H1 (cell line): ENCODE results near the gene RNF26. TPM values are rescaled to one million over a fixed set of nuclear protein-coding genes. Genes with fewer than 3 reads are reported as not detected.
A peak's percentile ranks its signal among the peaks of the same experiment; 100 is the strongest.

Experiments
- CTCF ChIA-PET: fragments of 300-600 bp; sonication (Branson Sonifier 250); formaldehyde crosslinking; loops from one replicate; lab custom pipeline; 2021; ENCODE audit not compliant: partially characterized antibody; lab: Charles Lee
- POLR2A ChIA-PET: fragments of 300-600 bp; sonication (Branson Sonifier 250); formaldehyde crosslinking; loops from one replicate; lab custom pipeline; 2021; ENCODE audit warnings: inconsistent platforms; ENCODE audit not compliant: partially characterized antibody; lab: Charles Lee
- DNase-seq, 2 experiments: peaks; one replicate each; pipeline versions ENCODE4 v3.0.0 to v3.0.0-alpha.2; 2010 to 2022; ENCODE audit warnings: low spot score in 2 of 2, low read depth in 1 of 2, mixed read lengths in 1 of 2
- FAIRE-seq: peaks from 2 replicates; lab custom pipeline; 2011; peaks lifted over from hg19 to GRCh38; lab: Jason Lieb, UNC
- H2AFZ ChIP-seq: 2 replicates; pipeline ENCODE4 v1.8.1; 2012; ENCODE audit warnings: low read length, inconsistent platforms
- H2AK5ac ChIP-seq: 2 replicates; pipeline ENCODE4 v1.6.1; 2013; ENCODE audit warnings: low read depth, low read length
- H2BK120ac ChIP-seq: replicated peaks from 2 replicates; pipeline ENCODE3; 2013; ENCODE audit warnings: low read depth, low read length, inconsistent platforms
- H2BK12ac ChIP-seq: 2 replicates; pipeline ENCODE4 v1.6.1; 2013; ENCODE audit warnings: low read depth, low read length
- H2BK15ac ChIP-seq: 2 replicates; pipeline ENCODE4 v1.6.1; 2013; ENCODE audit warnings: low read length
- H2BK20ac ChIP-seq: 2 replicates; pipeline ENCODE4 v1.6.1; 2013; ENCODE audit warnings: low read length
- H2BK5ac ChIP-seq: 2 replicates; pipeline ENCODE4 v1.6.1; 2013; ENCODE audit warnings: low read depth, low read length
- H3K14ac ChIP-seq: 2 replicates; pipeline ENCODE4 v1.6.1; 2013; ENCODE audit warnings: inconsistent platforms; ENCODE audit not compliant: insufficient read length
- H3K18ac ChIP-seq: 2 replicates; pipeline ENCODE4 v1.6.1; 2013; ENCODE audit warnings: low read length; ENCODE audit errors: extremely low read depth
- H3K23ac ChIP-seq: 2 replicates; pipeline ENCODE4 v1.6.1; 2013; ENCODE audit warnings: inconsistent platforms; ENCODE audit not compliant: insufficient read length
- H3K23me2 ChIP-seq: 2 replicates; pipeline ENCODE4 v1.6.1; 2013; ENCODE audit warnings: low read depth, low read length
- H3K27ac ChIP-seq: 2 replicates; pipeline ENCODE4 v1.6.1; 2011; ENCODE audit warnings: low read depth, low read length, inconsistent platforms
- H3K27me3 ChIP-seq, 4 experiments: replicated peaks in 1 of 4; 1 replicate in 1 of 4; 2 replicates in 3 of 4; pipeline versions ENCODE4 v1.6.1 to v1.8.1; 2011 to 2013; ENCODE audit warnings: low read length in 3 of 4, mild to moderate bottlenecking in 3 of 4, inconsistent platforms in 2 of 4, mixed read lengths in 2 of 4, moderate library complexity in 1 of 4; ENCODE audit not compliant: control insufficient read depth in 3 of 4, insufficient read depth in 3 of 4; ENCODE audit errors: extremely low read depth in 1 of 4
- H3K36me3 ChIP-seq, 4 experiments: 2 replicates each; pipeline versions ENCODE4 v1.6.1 to v1.8.1; 2011 to 2013; ENCODE audit warnings: mild to moderate bottlenecking in 4 of 4, low read length in 3 of 4, moderate library complexity in 2 of 4, control low read depth in 1 of 4, inconsistent platforms in 1 of 4; ENCODE audit not compliant: insufficient read depth in 4 of 4, control insufficient read depth in 2 of 4
- H3K4ac ChIP-seq: replicated peaks from 2 replicates; pipeline ENCODE3; 2013; ENCODE audit warnings: low read length, low read depth, mixed read lengths, inconsistent platforms; ENCODE audit not compliant: insufficient read length
- H3K4me1 ChIP-seq, 4 experiments: replicated peaks in 1 of 4; 1 replicate in 1 of 4; 2 replicates in 3 of 4; pipeline versions ENCODE4 v1.6.1 to v1.8.1; 2011 to 2013; ENCODE audit warnings: low read length in 3 of 4, inconsistent platforms in 2 of 4, mixed read lengths in 1 of 4; ENCODE audit not compliant: insufficient read depth in 4 of 4, control insufficient read depth in 3 of 4
- H3K4me2 ChIP-seq, 2 experiments: 2 replicates each; pipeline versions ENCODE4 v1.6.1 to v1.8.1; 2011 to 2013; ENCODE audit warnings: low read depth in 2 of 2, low read length in 2 of 2, control low read depth in 1 of 2, inconsistent platforms in 1 of 2, mild to moderate bottlenecking in 1 of 2; ENCODE audit not compliant: insufficient read depth in 1 of 2
- H3K4me3 ChIP-seq, 4 experiments: fragments of 200-600, 300-600 bp in 1 of 4; sonication (generic), shearing (Covaris generic), sonication (Bioruptor Twin) in 1 of 4; 2 replicates each; pipeline versions ENCODE4 v1.5.1 to v1.8.1; 2011 to 2016; ENCODE audit warnings: low read length in 4 of 4, low read depth in 3 of 4, control low read depth in 2 of 4, inconsistent platforms in 2 of 4, mild to moderate bottlenecking in 2 of 4, mixed read lengths in 1 of 4, moderate library complexity in 1 of 4; ENCODE audit not compliant: insufficient read depth in 2 of 4; ENCODE audit errors: extremely low read depth in 1 of 4
- H3K56ac ChIP-seq: replicated peaks from 2 replicates; pipeline ENCODE3; 2013; ENCODE audit warnings: low read depth, mild to moderate bottlenecking, mixed read lengths, low read length, inconsistent platforms; ENCODE audit not compliant: insufficient read length
- H3K79me1 ChIP-seq: 2 replicates; pipeline ENCODE4 v1.6.1; 2013; ENCODE audit warnings: low read depth, low read length, control low read depth
- H3K79me2 ChIP-seq, 2 experiments: 2 replicates each; pipeline versions ENCODE4 v1.6.1 to v1.8.1; 2012 to 2013; ENCODE audit warnings: low read length in 2 of 2, mild to moderate bottlenecking in 2 of 2, inconsistent platforms in 1 of 2; ENCODE audit not compliant: insufficient read depth in 2 of 2, control insufficient read depth in 1 of 2
- H3K9ac ChIP-seq, 4 experiments: replicated peaks in 1 of 4; 1 replicate in 1 of 4; 2 replicates in 3 of 4; pipeline versions ENCODE4 v1.6.1 to v1.8.1; 2011 to 2013; ENCODE audit warnings: low read depth in 3 of 4, low read length in 3 of 4, control low read depth in 2 of 4, mild to moderate bottlenecking in 2 of 4, moderate library complexity in 2 of 4, inconsistent platforms in 1 of 4; ENCODE audit errors: extremely low read depth in 1 of 4
- H3K9me3 ChIP-seq, 2 experiments: 2 replicates each; pipeline versions ENCODE4 v1.6.1 to v1.8.1; 2012 to 2013; ENCODE audit warnings: mild to moderate bottlenecking in 2 of 2, moderate library complexity in 2 of 2, control low read depth in 1 of 2, inconsistent platforms in 1 of 2, low read depth in 1 of 2, low read length in 1 of 2, mixed read lengths in 1 of 2; ENCODE audit not compliant: insufficient read depth in 2 of 2
- H4K20me1 ChIP-seq, 2 experiments: replicated peaks in 1 of 2; 2 replicates each; pipeline versions ENCODE3 to v1.8.1; 2011 to 2013; ENCODE audit warnings: inconsistent platforms in 2 of 2, low read length in 2 of 2, mild to moderate bottlenecking in 1 of 2; ENCODE audit not compliant: insufficient read depth in 2 of 2, control insufficient read depth in 1 of 2
- H4K5ac ChIP-seq: 2 replicates; pipeline ENCODE4 v1.6.1; 2013; ENCODE audit warnings: low read length, low read depth, mixed read lengths, inconsistent platforms; ENCODE audit not compliant: insufficient read length
- H4K8ac ChIP-seq: 2 replicates; pipeline ENCODE4 v1.8.0; 2013; ENCODE audit warnings: mild to moderate bottlenecking, moderate library complexity, low read length, inconsistent platforms; ENCODE audit not compliant: insufficient read depth; ENCODE audit errors: extremely low read depth
- H4K91ac ChIP-seq: replicated peaks from 2 replicates; pipeline ENCODE3; 2013; ENCODE audit warnings: low read length, mixed read lengths, inconsistent platforms; ENCODE audit not compliant: insufficient read length
- CEBPB ChIP-seq: IDR thresholded peaks from 2 replicates; pipeline ENCODE4 v1.6.1; 2012; ENCODE audit warnings: low read depth, low read length
- CHD1 ChIP-seq: IDR thresholded peaks from 2 replicates; pipeline ENCODE4 v1.6.1; 2012; ENCODE audit warnings: low read depth, low read length, improper control_type of control experiment
- FOSL1 ChIP-seq: IDR thresholded peaks from 2 replicates; pipeline ENCODE4 v1.6.1; 2011; ENCODE audit warnings: mild to moderate bottlenecking, low read depth, low read length, moderate library complexity; ENCODE audit not compliant: insufficient read depth
- GTF2F1 ChIP-seq: IDR thresholded peaks from 2 replicates; pipeline ENCODE4 v1.6.1; 2012; ENCODE audit warnings: low read depth, low read length, improper control_type of control experiment, borderline replicate concordance
- HDAC2 ChIP-seq, 2 experiments: fragments of 300-600 bp in 1 of 2; sonication (generic) in 1 of 2; IDR thresholded peaks; 2 replicates each; pipeline ENCODE4 v1.6.1; 2011 to 2012; ENCODE audit warnings: low read depth in 2 of 2, low read length in 2 of 2, mild to moderate bottlenecking in 2 of 2, moderate library complexity in 2 of 2, borderline replicate concordance in 1 of 2, inconsistent platforms in 1 of 2
- KDM1A ChIP-seq: fragments of 200-600, 300-600 bp; sonication (generic); IDR thresholded peaks from 2 replicates; pipeline ENCODE4 v1.7.1; 2016; ENCODE audit warnings: mild to moderate bottlenecking, low read length, borderline replicate concordance
- MAFK ChIP-seq: IDR thresholded peaks from 2 replicates; pipeline ENCODE4 v1.6.1; 2012; ENCODE audit warnings: low read depth, mild to moderate bottlenecking, improper control_type of control experiment, low read length
- MAX ChIP-seq: IDR thresholded peaks from 2 replicates; pipeline ENCODE4 v1.6.1; 2012; ENCODE audit warnings: inconsistent platforms
- RAD21 ChIP-seq, 2 experiments: IDR thresholded peaks in 1 of 2; conservative IDR thresholded peaks in 1 of 2; 2 replicates each; pipeline ENCODE4 v1.6.1; 2011; ENCODE audit warnings: low read depth in 2 of 2, low read length in 2 of 2, improper control_type of control experiment in 1 of 2, inconsistent platforms in 1 of 2, mild to moderate bottlenecking in 1 of 2, moderate library complexity in 1 of 2
- TBP ChIP-seq: IDR thresholded peaks from 2 replicates; pipeline ENCODE4 v1.6.1; 2011; ENCODE audit warnings: low read depth, low read length, improper control_type of control experiment
- TCF12 ChIP-seq: IDR thresholded peaks from 2 replicates; pipeline ENCODE4 v1.6.1; 2011; ENCODE audit warnings: low read depth, mild to moderate bottlenecking, low read length
- TEAD4 ChIP-seq: IDR thresholded peaks from 2 replicates; pipeline ENCODE4 v1.6.1; 2012; ENCODE audit warnings: low read depth, low read length, inconsistent platforms, mixed read lengths
- WGBS, 2 experiments: shearing (Covaris generic) in 1 of 2; methylation state at CpG; one replicate each; pipeline versions ENCODE4 v1.1.6 to v1.1.7; 2013 to 2015; ENCODE audit warnings: low lambda C conversion rate in 2 of 2, mixed read lengths in 2 of 2, inconsistent platforms in 1 of 2, low coverage in 1 of 2, missing lambda C conversion rate in 1 of 2; ENCODE audit not compliant: insufficient replicate concordance in 2 of 2, insufficient coverage in 1 of 2, insufficient read length in 1 of 2; ENCODE audit errors: extremely low coverage in 1 of 2, missing lambda C conversion rate in 1 of 2; 5-methylcytosine and 5-hydroxymethylcytosine counted together
- polyA plus RNA-seq, 7 experiments: library from polyadenylated mRNA; depleted of rRNA in 3 of 7; stranded (reverse) in 5 of 7; unstranded in 2 of 7; fragments of >200 nt in 5 of 7; fragments of 200-250 nt in 2 of 7; gene quantifications; 1 replicate in 5 of 7; 2 replicates in 1 of 7; 4 replicates in 1 of 7; pipeline versions ENCODE4 v1.2.1 to v1.2.3, GENCODE V29; 2011 to 2013; ENCODE audit warnings: missing spikeins in 2 of 7, mixed read lengths in 2 of 7
- total RNA-seq: library from RNA; stranded (reverse); fragmentation: NEBNext Ultra II Directional; extraction: Animal tissue kit (Norgen Biotek cat#: 25700); gene quantifications from 2 replicates; pipeline ENCODE4 v1.2.1, GENCODE V29; 2021

The RNF26 gene
- total and polyA plus RNA-seq, 2 of the 8 experiments (the other 6 are each of a cell fraction or from before 2014, with no cell fraction given) = 82.7 to 84.0 TPM

GRCh38 chr11:119323532-119324033 is 10.7 kb upstream of the RNF26 start:
- ChIA-PET POLR2A (interaction anchor here (0.6 to 5.2 kb wide), 14 partner anchors 11 to 282 kb away, joined by 3 to 29 read pairs (median 4); partner anchors contain the start of genes C1QTNF5, RNF26, THY1 and USP2), CTCF (interaction anchor here (0.6 to 16.8 kb wide), 59 partner anchors 14 to 934 kb away, joined by 3 to 415 read pairs (median 4); partner anchors contain the start of genes C1QTNF5, DPAGT1, MFRP and RNF26)
- peak overlapping the region in 1 of 2 experiments; percentile 1; a peak in 2 of 4 replicates for H3K4me2 ChIP-seq
- H3K9ac ChIP-seq = no peak overlapping the region
- H2AFZ ChIP-seq = no peak overlapping the region
- no peaks in the 10 kb centered on the region for H3K79me2 ChIP-seq
- no peak overlapping the region for H3K27ac ChIP-seq
- no peak overlapping the region for H3K56ac ChIP-seq
- peaks cover 7% of the 10 kb centered on the region; the same call in 1 of the 2 replicates for H3K23me2 ChIP-seq
- H2AK5ac ChIP-seq = no peak overlapping the region
- FAIRE-seq = peak; percentile 81
- H3K36me3 ChIP-seq = no peaks in the 10 kb centered on the region
- no peaks in the 10 kb centered on the region for H4K20me1 ChIP-seq
- no peak overlapping the region for H2BK120ac ChIP-seq
- H4K91ac ChIP-seq = peak overlapping the region; percentile 20
- H3K23ac ChIP-seq = no peak overlapping the region
- H3K9me3 ChIP-seq = no peaks in the 10 kb centered on the region
- no peak overlapping the region for H4K8ac ChIP-seq
- H2BK12ac ChIP-seq = peak overlapping the region; percentile 12; the same call in 1 of the 2 replicates
- no peaks in the 10 kb centered on the region for H3K79me1 ChIP-seq
- peak overlapping the region; percentile 10; the same call in 1 of the 2 replicates for H2BK15ac ChIP-seq
- H2BK20ac ChIP-seq = no peak overlapping the region
- 45% methylated on average over 8 of the region's 8 CpGs; no CpG with 5 or more reads in 1 of the 2 experiments for WGBS, 2 experiments
- no peak overlapping the region; the same call in 1 of the 2 replicates for H3K18ac ChIP-seq
- H3K4me1 ChIP-seq = peaks cover 10 to 25% (median 20%) of the 10 kb centered on the region in 4 experiments
- H2BK5ac ChIP-seq = no peak overlapping the region
- no peak overlapping the region for H4K5ac ChIP-seq
- no peak overlapping the region for H3K4me3 ChIP-seq
- no peak overlapping the region for H3K4ac ChIP-seq
- H3K27me3 ChIP-seq = peaks cover 0 to 3% (median 1%) of the 10 kb centered on the region in 4 experiments; a peak in 2 of 7 replicates
- no peak overlapping the region for H3K14ac ChIP-seq
- DNase-seq = peak in 1 of 2 experiments; percentile 98
- TF ChIP-seq MAFK (0 out of 2 replicates have a peak, but pooled peaks have one; percentile 25), KDM1A (peak; percentile 100), TCF12 (0 out of 2 replicates have a peak, but pooled peaks have one; percentile 33), TBP (no peak), RAD21 (IDR thresholded peaks at IDR 0.05 in 1 of 2, conservative IDR thresholded peaks at IDR 0.05 in 1 of 2; ENCODE audit: low read depth in 2 of 2, low read length in 2 of 2) (peak; percentile 78 to 82), MAX (peak; percentile 55), HDAC2 (IDR thresholded peaks at IDR 0.05; ENCODE audit: borderline replicate concordance in 1 of 2, low read depth in 2 of 2, low read length in 2 of 2) (peak; percentile 22 to 99; a peak in 2 of 4 replicates), CEBPB (no peak), TEAD4 (peak; percentile 79; the same call in 1 of the 2 replicates), FOSL1 (no peak), GTF2F1 (no peak), CHD1 (no peak)
